OCI-LY1 (cell line): Measurements from ENCODE around the gene SH3D19.

Source experiments
- H2AFZ ChIP-seq: fragments of 200-600 bp; sonication (generic), shearing (Covaris generic); 2 replicates; pipeline ENCODE4 v1.6.0; 2014; ENCODE audit warnings: antibody characterized with exemption, mild to moderate bottlenecking, low read length
- H3F3A ChIP-seq: fragments of 200-600 bp; sonication (generic), shearing (Covaris generic); 2 replicates; pipeline ENCODE4 v1.6.0; 2014; ENCODE audit warnings: mild to moderate bottlenecking, antibody characterized with exemption, low read length, moderate library complexity; ENCODE audit not compliant: insufficient read depth
- H3K27ac ChIP-seq: fragments of 200-600 bp; sonication (generic); 2 replicates; pipeline ENCODE4 v1.5.1; 2014; ENCODE audit warnings: low read length, mixed run types, mild to moderate bottlenecking, low read depth; ENCODE audit not compliant: poor library complexity, severe bottlenecking
- H3K27me3 ChIP-seq: fragments of 200-600 bp; sonication (generic); 2 replicates; pipeline ENCODE4 v1.6.0; 2014; ENCODE audit warnings: antibody characterized with exemption, mild to moderate bottlenecking, low read length, moderate library complexity; ENCODE audit not compliant: insufficient read depth
- H3K36me3 ChIP-seq: fragments of 200-600 bp; sonication (generic); 2 replicates; pipeline ENCODE4 v1.6.1; 2014; ENCODE audit warnings: mild to moderate bottlenecking, antibody characterized with exemption, low read length, moderate library complexity, mixed read lengths; ENCODE audit not compliant: insufficient read depth
- H3K4me1 ChIP-seq: fragments of 200-600 bp; sonication (generic); 2 replicates; pipeline ENCODE4 v1.5.1; 2014; ENCODE audit warnings: mild to moderate bottlenecking, low read length, moderate library complexity; ENCODE audit not compliant: insufficient read depth, severe bottlenecking
- H3K4me2 ChIP-seq: fragments of 200-600 bp; sonication (generic), shearing (Covaris generic); 2 replicates; pipeline ENCODE4 v1.6.1; 2014; ENCODE audit warnings: low read length
- H3K4me3 ChIP-seq: fragments of 200-600 bp; sonication (generic); 2 replicates; pipeline ENCODE4 v1.5.1; 2014; ENCODE audit warnings: low read length, low read depth, mild to moderate bottlenecking, mixed read lengths; ENCODE audit not compliant: poor library complexity, severe bottlenecking
- H3K79me2 ChIP-seq: fragments of 200-600 bp; shearing (Covaris generic); 2 replicates; pipeline ENCODE4 v1.6.1; 2016; ENCODE audit warnings: mixed run types, low read length, mixed read lengths; ENCODE audit not compliant: insufficient read depth
- H3K9ac ChIP-seq: fragments of 200-600 bp; sonication (generic), shearing (Covaris generic); 2 replicates; pipeline ENCODE4 v1.6.1; 2014; ENCODE audit warnings: mild to moderate bottlenecking, low read length, mixed read lengths
- H3K9me2 ChIP-seq: fragments of 200-600 bp; sonication (generic), shearing (Covaris generic); 2 replicates; pipeline ENCODE4 v1.6.1; 2014; ENCODE audit warnings: low read depth, mild to moderate bottlenecking, low read length, mixed read lengths
- H3K9me3 ChIP-seq: fragments of 200-600 bp; shearing (Covaris generic); 2 replicates; pipeline ENCODE4 v1.6.1; 2014; ENCODE audit warnings: low read length, mixed read lengths
- H4K20me1 ChIP-seq: fragments of 200-600 bp; sonication (generic), shearing (Covaris generic); 2 replicates; pipeline ENCODE4 v1.6.0; 2016; ENCODE audit warnings: mild to moderate bottlenecking, low read length; ENCODE audit not compliant: insufficient read depth
- CTCF ChIP-seq: fragments of 200-600 bp; sonication (generic), shearing (Covaris generic); IDR thresholded peaks from 2 replicates; pipeline ENCODE4 v1.5.1; 2017; ENCODE audit warnings: mild to moderate bottlenecking, antibody characterized with exemption, low read length, moderate library complexity, mixed read lengths
- EZH2 ChIP-seq: fragments of 200-600 bp; sonication (generic), shearing (Covaris generic); IDR thresholded peaks from 2 replicates; pipeline ENCODE4 v1.8.0; 2017; ENCODE audit warnings: borderline replicate concordance, mixed run types, mild to moderate bottlenecking, antibody characterized with exemption, low read length, moderate library complexity, mixed read lengths

SH3D19 gene

GRCh38 chr4:151195801-151196200 lies 129.6 kb downstream of the SH3D19 start:
- Histone ChIP-seq H2AFZ (no peak overlapping the region), H3K4me3 (no peak overlapping the region), H3K9me2 (no peaks in the 10 kb centered on the region), H4K20me1 (no peaks in the 10 kb centered on the region), H3K27me3 (no peaks in the 10 kb centered on the region), H3K27ac (no peak overlapping the region), H3K79me2 (no peaks in the 10 kb centered on the region), H3F3A (no peaks in the 10 kb centered on the region), H3K4me1 (no peaks in the 10 kb centered on the region), H3K36me3 (no peaks in the 10 kb centered on the region), H3K4me2 (no peak overlapping the region), H3K9ac (no peak overlapping the region), H3K9me3 (no peaks in the 10 kb centered on the region)
- TF ChIP-seq EZH2: no peak
- no peak for TF ChIP-seq CTCF

DNA sequence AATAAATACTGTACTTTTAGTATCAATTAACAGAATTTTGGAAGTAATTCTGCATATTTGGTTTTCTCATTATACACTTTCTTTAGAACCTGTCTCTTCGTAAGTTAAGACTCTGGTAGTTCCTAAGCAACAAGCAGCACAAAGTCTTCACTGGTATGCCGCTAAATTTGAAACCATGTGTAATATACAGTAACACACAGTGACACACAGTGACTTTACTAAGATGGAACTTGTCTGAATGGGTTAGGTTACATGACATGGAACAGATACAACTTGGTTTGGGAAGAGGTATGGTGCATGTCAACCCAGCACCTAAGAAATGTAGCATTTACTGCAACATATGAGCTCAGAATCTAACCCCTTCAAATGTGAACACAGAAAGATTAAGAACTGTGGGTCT lies 132.0 kb downstream of the SH3D19 start:
- Histone ChIP-seq H2AFZ (no peak overlapping the region), H3K27me3 (no peaks in the 10 kb centered on the region)

GRCh38 chr4:151192556-151193235 lies 132.7 kb downstream of the SH3D19 start:
- Histone ChIP-seq H3K4me2 (no peak overlapping the region), H3K4me3 (no peak overlapping the region), H3K27me3 (no peaks in the 10 kb centered on the region), H3K9me3 (no peaks in the 10 kb centered on the region), H3K36me3 (no peaks in the 10 kb centered on the region), H3K79me2 (no peaks in the 10 kb centered on the region), H3F3A (no peaks in the 10 kb centered on the region), H3K27ac (no peak overlapping the region), H4K20me1 (no peaks in the 10 kb centered on the region), H2AFZ (no peak overlapping the region), H3K9ac (no peak overlapping the region), H3K9me2 (no peaks in the 10 kb centered on the region), H3K4me1 (no peaks in the 10 kb centered on the region)
- TF ChIP-seq EZH2 (no peak), CTCF (no peak)

More for the DNA sequence above, 132.0 kb downstream of the SH3D19 start:
- no peak overlapping the region for H3K4me2 ChIP-seq
- H3K9me3 ChIP-seq: no peaks in the 10 kb centered on the region
- no peaks in the 10 kb centered on the region for H3K4me1 ChIP-seq
- H3F3A ChIP-seq: no peaks in the 10 kb centered on the region
- H3K9me2 ChIP-seq: no peaks in the 10 kb centered on the region
- no peak overlapping the region for H3K9ac ChIP-seq
- no peak for TF ChIP-seq EZH2
- no peak for TF ChIP-seq CTCF
- H3K27ac ChIP-seq: no peak overlapping the region
- no peaks in the 10 kb centered on the region for H3K36me3 ChIP-seq
- no peaks in the 10 kb centered on the region for H4K20me1 ChIP-seq
- no peak overlapping the region for H3K4me3 ChIP-seq
- no peaks in the 10 kb centered on the region for H3K79me2 ChIP-seq
